HG02852 (cell line): Measurements from ENCODE around the gene MEGF6.

Experiments used
- ATAC-seq: cut with Tn5 transposase; IDR thresholded peaks from one replicate; pipeline ENCODE4 v1.9.1; 2021; ENCODE audit warnings: mild to moderate bottlenecking, moderate library complexity; ENCODE audit not compliant: unreplicated experiment

MEGF6 gene

DNA sequence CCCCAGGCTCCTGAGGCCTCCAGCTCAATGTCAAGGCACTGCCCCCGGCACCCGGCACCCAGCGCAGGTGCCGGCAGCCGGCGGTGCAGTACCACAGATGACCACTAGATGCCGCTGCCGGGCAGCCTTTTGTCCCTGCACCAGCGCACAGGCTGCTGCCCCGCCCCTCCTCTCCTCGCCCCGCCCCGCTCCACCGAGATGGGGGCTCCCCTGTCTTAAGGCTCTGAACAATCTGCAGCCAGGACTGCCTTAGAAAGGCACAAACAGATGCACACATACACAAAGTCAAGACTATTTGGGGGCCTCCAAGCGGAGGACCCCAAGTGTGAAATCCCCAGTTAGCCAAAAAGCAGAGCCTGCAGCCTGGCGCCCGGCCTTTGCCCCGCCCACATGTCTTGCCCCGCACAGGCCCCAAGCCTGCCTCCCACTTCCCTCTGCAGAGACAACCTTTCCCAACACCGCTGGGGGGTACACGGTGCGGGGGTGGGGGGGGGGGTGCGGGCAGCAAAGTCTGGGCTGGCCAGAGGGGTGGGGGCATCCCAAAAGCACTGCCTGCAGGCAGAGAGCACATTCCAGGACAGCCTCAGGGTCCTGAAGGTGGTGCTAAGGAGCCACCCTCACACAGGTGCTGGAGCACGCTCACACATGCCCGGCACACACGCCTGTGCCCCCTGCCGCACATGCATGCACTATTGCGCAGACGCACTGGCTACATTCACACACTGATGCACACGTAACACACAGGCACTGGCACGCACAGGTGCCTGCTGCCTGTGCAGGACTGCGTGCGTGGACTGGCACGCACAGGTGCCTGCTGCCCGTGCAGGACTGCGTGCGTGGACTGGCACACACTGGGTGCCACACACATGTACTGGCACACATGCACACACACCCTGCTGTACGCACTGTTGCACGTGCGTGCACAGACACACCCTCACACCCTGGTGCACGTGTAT is 119.7 kb downstream of the MEGF6 start:
- ATAC-seq, result peak; percentile 56

- ATAC-seq, result no peak
These were observed 121.1 kb downstream of the MEGF6 start for GRCh38 chr1:3490046-3490745.

GRCh38 chr1:3488432-3488831 is 122.9 kb downstream of the MEGF6 start:
- ATAC-seq, result no peak

DNA sequence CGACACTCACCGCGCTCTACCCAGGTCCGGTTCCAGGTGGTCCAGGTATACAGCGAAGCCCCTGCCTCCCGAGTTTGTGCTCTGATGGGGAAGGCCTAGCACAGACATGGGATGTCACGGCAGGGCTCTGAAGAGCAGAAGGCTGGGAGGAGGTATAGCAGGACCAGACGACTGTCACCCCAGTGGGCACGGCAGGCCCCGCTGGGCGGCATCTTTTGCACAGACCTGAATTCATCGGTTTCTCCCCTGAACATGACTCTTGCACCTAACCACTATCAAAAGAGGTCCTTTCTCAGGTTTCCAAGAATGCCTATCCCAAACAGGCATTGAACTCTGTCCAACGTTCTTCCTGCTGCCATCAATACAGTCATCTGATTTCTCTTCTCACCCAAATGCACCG is 126.3 kb downstream of the MEGF6 start:
- ATAC-seq, result no peak

DNA sequence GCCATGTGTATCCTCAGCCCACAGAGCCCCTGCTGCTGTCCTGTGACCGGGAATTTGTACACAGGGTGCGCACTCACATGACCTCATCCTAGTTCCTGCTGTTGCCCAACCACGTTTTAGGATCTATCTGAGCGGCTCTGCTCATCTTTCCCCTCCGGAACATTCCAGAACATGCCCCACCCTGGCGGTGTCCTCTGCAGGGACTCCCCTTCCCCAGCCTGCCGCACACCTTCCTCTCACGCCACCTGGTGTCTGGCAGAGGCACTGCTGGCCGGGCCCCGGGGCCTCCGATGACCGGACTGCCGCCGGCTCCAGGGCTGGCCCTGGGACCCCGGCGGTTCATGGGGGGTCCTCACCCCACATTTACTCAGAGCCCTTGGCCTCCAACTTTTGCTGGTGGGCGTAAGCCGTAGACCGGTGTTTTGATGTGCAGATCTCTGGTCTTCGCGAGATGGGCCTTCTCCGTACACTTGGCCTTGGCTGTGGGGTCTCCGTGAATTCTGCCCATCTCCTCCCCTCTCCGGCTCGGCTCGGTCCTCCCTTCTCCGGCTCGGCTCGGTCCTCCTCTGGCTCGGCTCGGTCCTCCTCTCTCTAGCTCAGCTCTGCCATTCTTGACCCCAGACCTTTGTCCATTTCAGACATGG is 127.4 kb downstream of the MEGF6 start:
- no peak for ATAC-seq

- no peak for ATAC-seq
These were observed 127.9 kb downstream of the MEGF6 start for GRCh38 chr1:3483380-3483779.

- no peak for ATAC-seq
These were observed 128.9 kb downstream of the MEGF6 start for GRCh38 chr1:3482378-3482849.

- ATAC-seq, result no peak
These were observed 129.4 kb downstream of the MEGF6 start for GRCh38 chr1:3481836-3482375.

DNA sequence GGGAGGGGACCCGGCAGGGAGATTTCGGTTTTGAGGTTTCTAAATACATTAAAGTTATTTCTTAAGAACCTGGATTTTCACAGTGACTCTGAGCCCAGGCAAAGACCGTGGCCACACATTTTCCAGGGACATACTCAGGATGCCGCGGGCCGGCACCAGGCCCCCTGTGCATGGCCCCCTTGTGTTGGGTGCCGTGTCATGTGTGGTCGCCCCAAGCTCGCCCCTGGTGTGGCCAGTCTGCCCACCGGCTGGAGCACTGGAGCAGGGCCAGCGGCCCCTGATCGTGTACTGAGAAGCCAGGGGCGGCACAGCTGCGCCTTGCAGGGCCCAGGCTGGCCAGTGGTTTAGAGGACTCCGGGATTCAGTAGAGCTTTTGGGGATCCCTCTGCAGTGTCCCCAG is 130.3 kb downstream of the MEGF6 start:
- ATAC-seq, result no peak

- no peak for ATAC-seq
These were observed 131.0 kb downstream of the MEGF6 start for GRCh38 chr1:3480369-3480719.

DNA sequence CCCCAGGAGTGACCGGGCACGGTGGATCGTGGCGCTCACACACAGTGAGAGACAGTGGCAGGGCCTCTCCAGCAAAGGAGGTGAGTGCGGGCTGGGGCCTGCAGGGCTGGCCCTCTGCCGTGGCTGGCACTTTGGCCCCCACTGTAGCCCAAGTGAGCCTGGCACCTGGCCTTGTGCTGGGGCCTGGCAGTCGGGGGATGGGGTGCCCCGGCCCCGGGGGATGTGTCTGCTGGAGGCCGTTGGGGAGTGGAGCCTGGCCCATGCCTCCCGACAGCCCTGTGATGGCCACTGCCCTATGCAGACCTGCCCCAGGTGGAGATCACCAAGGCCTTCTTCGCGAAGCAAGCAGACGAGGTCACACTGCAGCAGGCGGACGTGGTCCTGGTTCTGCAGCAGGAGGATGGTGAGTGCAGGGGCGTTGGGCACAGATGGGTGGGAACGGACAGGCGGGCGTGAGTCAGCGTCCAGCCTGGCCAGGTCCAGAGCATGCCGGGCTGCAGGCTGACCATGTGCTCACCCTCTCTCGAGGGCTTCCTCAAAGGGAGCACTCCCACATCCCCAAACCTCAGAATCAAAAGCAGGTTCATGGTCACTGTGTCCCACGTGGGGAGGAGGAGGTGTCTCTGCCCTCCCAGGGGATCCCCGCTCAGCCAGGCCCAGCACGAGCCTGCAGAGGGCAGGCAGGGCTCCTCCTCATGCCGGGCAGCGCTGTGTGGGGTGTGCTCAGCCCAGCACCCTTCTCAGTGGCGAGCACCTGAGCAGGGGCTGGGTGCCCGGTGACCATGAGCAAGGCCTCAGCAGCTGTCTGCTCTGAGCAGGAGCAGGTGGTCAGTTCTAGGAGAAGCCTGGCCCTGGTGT is 131.6 kb downstream of the MEGF6 start:
- no peak for ATAC-seq

- no peak for ATAC-seq
These were observed 133.1 kb downstream of the MEGF6 start for GRCh38 chr1:3478187-3478586.

GRCh38 chr1:3477241-3477995 is 133.9 kb downstream of the MEGF6 start:
- ATAC-seq, result no peak

GRCh38 chr1:3476666-3477065 is 134.6 kb downstream of the MEGF6 start:
- no peak for ATAC-seq

GRCh38 chr1:3475839-3476573 is 135.3 kb downstream of the MEGF6 start:
- ATAC-seq, result no peak

DNA sequence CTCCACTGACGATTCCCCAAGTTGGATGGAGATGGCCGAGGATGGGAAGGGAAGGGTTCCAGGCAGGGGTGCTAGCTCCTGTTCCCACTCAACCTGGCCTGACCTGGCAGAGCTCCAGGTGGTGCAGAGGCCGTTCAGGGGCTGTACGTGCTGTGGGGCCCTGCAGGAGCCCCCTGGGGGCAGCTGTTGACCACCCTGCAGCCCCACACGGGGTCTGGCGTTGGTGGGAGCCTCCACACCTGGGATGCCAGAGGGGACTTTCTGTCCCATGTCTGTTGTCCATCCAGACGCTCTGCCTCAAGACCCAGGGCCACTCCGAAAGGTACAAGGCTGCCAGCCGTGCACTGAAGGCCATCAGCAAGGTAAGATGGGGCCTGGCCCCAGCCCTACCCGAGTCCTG is 136.9 kb downstream of the MEGF6 start:
- no peak for ATAC-seq

DNA sequence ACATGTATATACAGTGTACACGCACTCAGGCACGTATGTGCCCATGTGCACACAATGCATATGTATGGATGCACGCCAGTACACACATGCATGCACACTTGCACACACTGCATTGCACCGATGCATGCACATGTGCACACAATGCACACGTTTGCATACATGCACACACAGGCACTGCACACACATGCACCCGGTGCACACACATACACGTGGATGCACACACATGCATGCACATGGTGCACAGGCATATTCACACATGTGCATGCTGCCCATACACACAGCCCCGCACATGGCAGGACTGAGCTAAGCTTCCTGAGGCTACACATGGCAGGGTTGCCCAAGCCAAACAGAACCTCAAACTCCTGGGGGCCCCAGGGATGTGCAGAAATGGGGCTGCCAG is 137.3 kb downstream of the MEGF6 start:
- ATAC-seq, result no peak

DNA sequence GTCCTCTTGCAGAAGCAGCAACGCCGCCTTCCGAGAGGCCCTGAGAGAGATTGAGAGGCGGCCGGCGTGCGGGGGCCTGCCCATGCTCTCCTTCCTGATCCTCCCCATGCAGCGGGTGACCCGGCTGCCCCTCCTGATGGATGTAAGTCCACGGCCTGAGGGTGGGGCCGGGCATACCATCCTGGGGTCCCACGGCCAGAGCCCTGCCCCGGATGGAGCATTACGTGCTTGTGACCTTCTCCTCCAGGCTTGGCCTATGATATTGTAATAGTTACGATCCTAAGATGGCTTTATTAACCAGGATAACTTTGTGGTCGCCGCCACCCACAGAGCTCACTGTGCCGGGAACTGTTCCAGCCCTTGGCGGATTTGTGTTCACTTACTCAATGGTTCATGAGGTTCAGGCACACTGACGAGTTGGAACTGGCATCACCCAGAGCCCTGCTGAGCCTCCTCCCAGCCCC is 137.9 kb downstream of the MEGF6 start:
- no peak for ATAC-seq

DNA sequence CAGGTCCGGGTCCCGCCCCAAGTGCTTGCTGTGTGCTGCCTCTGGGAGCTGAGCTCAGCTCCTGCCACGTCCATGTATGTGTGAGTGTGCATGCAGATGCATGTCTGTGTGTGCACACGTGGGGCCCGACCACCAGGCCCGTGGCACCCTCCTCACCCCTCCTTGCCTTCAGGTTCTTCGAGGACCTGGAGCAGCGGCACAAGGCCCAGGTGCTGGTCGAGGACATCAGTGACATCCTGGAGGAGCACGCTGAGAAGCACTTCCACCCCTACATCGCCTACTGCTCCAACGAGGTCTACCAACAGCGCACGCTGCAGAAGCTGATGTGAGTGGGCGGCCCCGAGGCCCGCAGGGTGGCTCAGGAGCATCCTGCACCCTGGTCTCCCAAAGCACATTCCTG is 138.4 kb downstream of the MEGF6 start:
- ATAC-seq, result no peak
